GM18505 (cell line): ENCODE results near the gene RPN1.
"Not testable (repeated sequence)": the region's sequence is repeated elsewhere in the genome, so short reads cannot be mapped to it uniquely, and the experiment has no call there.

Experiments
- ATAC-seq: cut with Tn5 transposase; IDR thresholded peaks from one replicate; pipeline ENCODE4 v1.9.1; 2021; ENCODE audit not compliant: unreplicated experiment
- POLR2A ChIP-seq: IDR thresholded peaks from 4 replicates; pipeline ENCODE4 v1.6.1; 2011; ENCODE audit warnings: borderline replicate concordance; ENCODE audit not compliant: insufficient read depth, insufficient read length; ENCODE audit errors: extremely low read depth

Gene RPN1

GRCh38 chr3:128587391-128587790 lies 63.2 kb downstream of the RPN1 start:
- TF ChIP-seq POLR2A = no peak
- ATAC-seq = no peak

- ATAC-seq = not testable (repeated sequence)
These were observed 63.7 kb downstream of the RPN1 start for GRCh38 chr3:128586932-128587331.

GRCh38 chr3:128586391-128586790 lies 64.2 kb downstream of the RPN1 start:
- not testable (repeated sequence) for ATAC-seq

GRCh38 chr3:128585974-128586373 lies 64.6 kb downstream of the RPN1 start:
- no peak for TF ChIP-seq POLR2A
- no peak for ATAC-seq

GRCh38 chr3:128585189-128585588 lies 65.4 kb downstream of the RPN1 start:
- no peak for TF ChIP-seq POLR2A
- no peak for ATAC-seq

DNA sequence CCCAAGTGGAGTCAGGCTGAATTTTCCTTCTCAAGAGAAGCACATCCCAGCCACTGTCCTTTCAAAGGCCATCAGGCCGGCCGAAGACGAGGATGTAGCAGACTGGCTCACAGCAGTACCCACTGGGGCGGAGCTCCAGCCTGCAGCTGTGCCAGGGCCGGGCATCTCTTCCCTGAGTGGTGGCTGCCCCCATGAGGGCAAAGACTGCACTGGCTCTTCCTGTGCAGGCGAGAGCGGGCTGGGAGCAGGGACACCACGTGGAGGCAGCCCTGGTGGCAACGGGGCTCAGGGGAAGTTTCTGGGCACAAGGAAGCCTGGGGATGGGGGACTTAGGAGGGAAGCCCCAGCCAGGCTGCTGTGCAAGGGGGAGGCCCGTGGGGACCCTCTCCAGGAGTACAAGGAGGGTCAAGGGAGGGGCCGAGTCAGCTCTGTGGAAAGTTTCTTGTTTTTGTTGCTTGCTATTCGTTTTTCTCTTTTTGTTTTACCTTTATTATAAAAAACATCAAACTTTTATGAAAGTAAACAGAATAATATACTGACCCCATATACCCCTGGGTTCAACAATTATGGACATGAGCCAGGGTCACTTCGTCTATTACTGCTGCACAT lies 66.1 kb downstream of the RPN1 start:
- no peak for ATAC-seq
- no peak for TF ChIP-seq POLR2A

DNA sequence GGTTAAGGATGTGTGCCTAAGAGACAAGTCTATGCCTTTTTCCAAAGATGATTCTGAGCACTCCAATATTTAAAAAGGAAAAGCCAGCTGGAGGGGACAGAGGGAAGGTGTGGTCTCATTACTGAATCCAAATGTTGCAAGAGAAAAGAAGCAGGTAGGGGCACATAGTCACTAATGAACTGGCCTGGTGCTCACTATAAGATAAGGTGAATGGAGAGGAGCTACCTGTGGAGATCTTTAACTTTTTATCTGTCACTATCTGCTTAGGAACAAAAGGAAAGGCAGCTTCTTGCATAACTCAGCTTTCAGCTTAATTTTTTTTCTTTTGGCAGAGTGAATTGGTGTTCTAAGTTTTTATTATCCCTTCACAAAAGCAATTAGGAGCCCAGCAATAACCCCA lies 69.1 kb downstream of the RPN1 start:
- ATAC-seq = no peak

DNA sequence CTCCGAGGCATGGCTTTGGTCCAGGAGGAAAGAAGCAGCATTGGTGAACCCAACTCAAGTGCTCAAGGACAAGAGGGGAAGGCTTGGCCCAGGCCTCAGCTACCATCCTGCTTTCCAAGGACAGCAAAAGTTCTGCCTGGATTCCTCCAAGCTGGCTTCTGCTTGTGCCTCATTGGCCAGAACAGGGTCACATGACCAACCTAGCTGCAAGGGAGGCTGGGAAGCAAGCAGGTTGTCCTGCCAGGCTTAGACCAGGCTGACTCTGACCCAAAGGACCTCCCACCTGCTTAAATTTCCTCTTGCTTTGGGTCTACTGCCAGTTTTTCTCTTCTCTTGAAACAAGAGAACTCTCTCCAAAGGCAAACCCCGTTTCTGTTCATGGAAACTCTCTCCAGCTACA lies 70.7 kb downstream of the RPN1 start:
- no peak for ATAC-seq
- no peak for TF ChIP-seq POLR2A

More for the DNA sequence above, 69.1 kb downstream of the RPN1 start:
- TF ChIP-seq POLR2A = no peak

DNA sequence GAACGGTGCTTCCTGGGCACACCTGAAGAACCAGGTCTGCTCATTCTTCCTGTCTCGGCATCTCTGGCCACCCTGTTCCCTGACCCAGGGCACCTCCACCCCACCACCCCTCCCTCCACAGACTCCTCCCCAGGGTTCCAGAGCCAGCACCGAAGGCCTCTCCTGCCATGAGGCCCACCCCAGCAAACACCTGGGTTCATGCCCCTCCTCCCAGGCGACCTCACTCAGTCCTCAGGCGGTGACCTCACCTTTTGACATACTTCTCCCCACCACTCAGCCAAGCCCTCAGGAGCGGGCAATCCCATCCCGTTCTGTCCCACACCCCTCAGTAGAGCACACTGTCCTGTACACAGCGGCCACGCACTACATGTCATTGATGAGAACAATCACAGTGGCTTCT lies 72.3 kb downstream of the RPN1 start:
- no peak for ATAC-seq
- no peak for TF ChIP-seq POLR2A

- TF ChIP-seq POLR2A = no peak
- no peak for ATAC-seq
These were observed 72.9 kb downstream of the RPN1 start for GRCh38 chr3:128577711-128578110.

DNA sequence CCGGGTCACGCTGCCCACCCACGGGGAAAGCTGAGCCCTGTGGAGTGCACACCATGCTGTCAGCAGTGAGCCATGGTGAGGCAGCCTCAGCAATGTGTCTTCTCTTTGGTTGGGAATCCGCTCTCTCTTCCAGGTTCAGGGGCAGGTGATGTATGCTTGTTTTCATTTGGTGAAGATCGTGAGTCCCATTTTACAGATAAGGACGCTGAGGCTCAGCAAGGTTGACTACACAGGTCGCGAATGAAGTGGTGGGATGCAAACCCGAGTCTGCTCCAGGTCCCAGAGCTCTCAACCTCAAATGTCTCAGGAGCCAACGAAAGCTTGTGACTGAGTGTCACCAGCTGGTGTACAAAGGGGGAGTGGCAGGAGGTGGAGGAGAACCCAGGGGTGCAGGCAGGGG lies 74.3 kb downstream of the RPN1 start:
- no peak for ATAC-seq
- TF ChIP-seq POLR2A = no peak

- TF ChIP-seq POLR2A = no peak
- no peak for ATAC-seq
These were observed 74.8 kb downstream of the RPN1 start for GRCh38 chr3:128575777-128576176.

DNA sequence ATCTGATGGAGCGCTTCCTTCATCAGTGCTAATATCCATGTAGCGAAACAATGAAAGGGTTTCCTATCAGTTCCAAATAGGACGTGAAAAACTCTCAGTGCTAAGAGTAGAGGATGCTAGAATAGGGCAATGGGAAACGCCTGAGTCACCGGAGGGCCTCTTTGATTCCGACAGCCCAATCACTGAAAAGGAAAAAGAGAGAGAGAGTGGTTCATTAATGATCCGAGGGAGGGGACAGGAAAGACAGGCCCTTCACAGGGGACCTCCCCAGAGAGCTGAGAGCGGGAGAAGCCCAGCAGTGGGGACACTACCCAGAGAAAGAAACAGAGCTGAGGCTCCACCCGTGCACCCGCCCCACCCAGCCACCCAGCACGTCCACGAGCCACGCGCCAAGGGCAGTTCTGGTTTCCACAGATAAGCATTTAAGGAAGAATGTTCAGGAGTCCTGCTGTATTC lies 76.9 kb downstream of the RPN1 start:
- ATAC-seq = no peak
- no peak for TF ChIP-seq POLR2A

DNA sequence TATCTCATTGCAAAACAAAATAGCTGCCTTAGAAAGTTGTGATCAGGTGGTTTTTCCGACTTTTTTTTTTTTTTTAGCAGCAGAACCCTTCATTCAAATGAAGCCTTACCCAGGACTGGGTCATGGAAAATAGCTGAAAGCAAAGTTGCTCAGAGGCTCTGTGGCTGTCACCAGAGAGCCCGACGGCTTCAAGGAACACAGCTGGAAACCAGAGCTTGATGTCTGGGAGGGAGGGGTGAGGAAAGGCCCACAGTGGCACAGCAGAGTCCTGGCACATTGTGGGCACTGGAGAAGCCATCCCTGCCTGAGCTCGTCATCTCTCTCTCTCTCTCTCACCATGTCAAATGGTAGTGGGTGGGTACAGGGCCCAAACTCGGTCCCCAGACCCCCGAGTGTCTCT lies 77.5 kb downstream of the RPN1 start:
- no peak for TF ChIP-seq POLR2A
- ATAC-seq = no peak

DNA sequence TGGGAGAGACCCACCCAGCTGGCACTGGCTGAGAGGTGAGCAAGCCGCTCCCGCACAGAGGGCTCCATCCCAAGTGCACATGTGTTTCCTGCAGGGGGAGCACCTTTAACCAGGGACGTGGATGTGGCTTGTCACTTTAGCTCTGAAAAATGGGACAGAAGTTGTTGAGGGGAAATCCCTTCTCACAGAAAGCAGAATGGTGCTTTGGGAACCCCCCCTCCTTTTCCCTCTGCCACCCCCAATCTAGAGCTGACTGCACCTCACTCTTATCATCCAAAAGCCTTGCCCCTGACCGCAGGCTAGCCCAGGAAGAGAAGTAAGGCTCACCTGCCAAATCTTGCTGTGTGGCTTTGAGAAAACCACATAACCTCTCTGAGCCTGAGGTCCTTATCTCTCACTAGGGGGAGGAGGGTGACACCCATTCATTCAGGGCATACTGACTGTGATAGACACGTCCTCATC lies 77.9 kb downstream of the RPN1 start:
- TF ChIP-seq POLR2A = no peak
- no peak for ATAC-seq
